Stimulated activated CD8-positive, alpha-beta memory T cell treated with anti-CD3 and anti-CD28 coated beads, Interleukin-12 subunit alpha, Interleukin-12 subunit beta, amount 100 ng/mL, for 24 hours (primary cell): Measurements from ENCODE around the gene DRAXIN.

Source experiments
- DNase-seq: peaks from one replicate; pipeline ENCODE4 v3.0.0-alpha.2; 2020; ENCODE audit errors: extremely low read depth

DRAXIN gene

GRCh38 chr1:11736746-11737639, 45.5 kb downstream of the DRAXIN start:
- no peak for DNase-seq

- no peak for DNase-seq
Measured at GRCh38 chr1:11738096-11738495, 46.6 kb downstream of the DRAXIN start.

GRCh38 chr1:11738783-11739182, 47.3 kb downstream of the DRAXIN start:
- DNase-seq = no peak

- no peak for DNase-seq
Measured at GRCh38 chr1:11740258-11741192, 49.0 kb downstream of the DRAXIN start.

GRCh38 chr1:11741482-11741881, 50.0 kb downstream of the DRAXIN start:
- no peak for DNase-seq

- no peak for DNase-seq
Measured at GRCh38 chr1:11741919-11742558, 50.5 kb downstream of the DRAXIN start.

GRCh38 chr1:11744287-11744686, 52.8 kb downstream of the DRAXIN start:
- DNase-seq = no peak

GRCh38 chr1:11746092-11746491, 54.6 kb downstream of the DRAXIN start:
- DNase-seq = no peak

GRCh38 chr1:11746795-11747487, 55.4 kb downstream of the DRAXIN start:
- no peak for DNase-seq

GRCh38 chr1:11748294-11749202, 57.0 kb downstream of the DRAXIN start:
- no peak for DNase-seq

GRCh38 chr1:11749203-11749689, 57.7 kb downstream of the DRAXIN start:
- no peak for DNase-seq

- DNase-seq = no peak
Measured at GRCh38 chr1:11749996-11750395, 58.5 kb downstream of the DRAXIN start.

GRCh38 chr1:11751087-11751486, 59.6 kb downstream of the DRAXIN start:
- no peak for DNase-seq

GRCh38 chr1:11752359-11753088, 61.0 kb downstream of the DRAXIN start:
- DNase-seq = no peak

GRCh38 chr1:11753555-11754208, 62.2 kb downstream of the DRAXIN start:
- no peak for DNase-seq

GRCh38 chr1:11757047-11757446, 65.5 kb downstream of the DRAXIN start:
- no peak for DNase-seq

- DNase-seq = no peak
Measured at GRCh38 chr1:11759791-11760190, 68.3 kb downstream of the DRAXIN start.

GRCh38 chr1:11761285-11761684, 69.8 kb downstream of the DRAXIN start:
- no peak for DNase-seq

- DNase-seq = no peak
Measured at GRCh38 chr1:11761988-11762406, 70.5 kb downstream of the DRAXIN start, which contains the start of gene C1orf167. TSS of gene C1orf167 (plus strand) at chr1:11762193. CDS start at chr1:11764401, 2,208 bp downstream.
